22Rv1 (cell line): Measurements from ENCODE around the gene FRMD3.

Experiments
- H3K27ac ChIP-seq: fragments of 450-650 bp; 2 replicates; pipeline ENCODE4 v1.5.1; 2017
- CTCF ChIP-seq: fragments of 450-650 bp; IDR thresholded peaks from 2 replicates; pipeline ENCODE4 v1.5.1; 2017; ENCODE audit warnings: mild to moderate bottlenecking
- ZFX ChIP-seq: fragments of 450-650 bp; IDR thresholded peaks from 2 replicates; pipeline ENCODE4 v1.6.1; 2017; ENCODE audit warnings: antibody characterized with exemption, borderline replicate concordance

The FRMD3 gene

GRCh38 chr9:83299094-83299493 is 239.1 kb downstream of the FRMD3 start:
- H3K27ac ChIP-seq = no peak overlapping the region
- no peak for TF ChIP-seq CTCF

GRCh38 chr9:83296123-83296522 is 242.1 kb downstream of the FRMD3 start:
- TF ChIP-seq CTCF = no peak
- no peak for TF ChIP-seq ZFX
- H3K27ac ChIP-seq = no peak overlapping the region

GRCh38 chr9:83294816-83295215 is 243.4 kb downstream of the FRMD3 start:
- H3K27ac ChIP-seq = no peak overlapping the region
- TF ChIP-seq ZFX (no peak), CTCF (no peak)

DNA sequence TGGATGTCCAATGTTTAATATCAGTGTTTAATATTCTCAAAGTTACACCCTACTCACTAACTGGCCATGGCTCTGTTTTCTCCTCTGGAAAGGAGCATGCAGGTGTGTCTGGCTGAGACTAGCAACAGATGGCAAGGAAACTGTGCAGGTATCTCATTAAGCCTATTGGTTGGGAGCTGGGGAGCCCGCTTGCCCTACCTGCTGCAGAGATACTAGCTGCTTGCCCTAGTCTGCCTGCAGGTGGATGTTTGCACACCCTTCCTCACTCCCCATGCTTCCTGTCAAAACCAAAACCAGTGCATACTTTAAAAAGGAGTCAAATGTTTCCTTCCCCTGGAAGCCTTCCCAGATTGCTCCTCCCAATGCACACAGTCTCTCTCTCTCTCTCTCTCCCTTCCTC is 247.0 kb downstream of the FRMD3 start:
- no peak overlapping the region for H3K27ac ChIP-seq
- TF ChIP-seq CTCF (no peak), ZFX (no peak)

DNA sequence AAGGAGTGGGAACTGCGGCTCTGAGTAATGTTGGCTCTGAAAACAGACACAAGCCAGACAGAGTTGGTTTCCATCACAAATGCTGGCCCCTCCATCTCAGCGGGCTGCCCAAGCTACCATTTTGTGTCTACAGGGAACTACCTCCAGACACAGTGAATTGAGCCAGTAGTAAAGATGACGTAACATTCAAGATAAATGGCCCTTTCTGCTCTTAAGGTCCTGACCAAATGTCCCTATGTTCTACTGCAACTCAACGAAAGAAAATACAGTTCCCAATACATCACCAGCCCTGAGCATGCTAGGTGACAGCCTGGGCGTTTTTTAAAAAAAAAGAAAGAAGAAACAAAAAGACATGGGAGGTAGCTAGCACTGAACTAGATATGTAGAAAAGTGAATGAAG is 247.5 kb downstream of the FRMD3 start:
- TF ChIP-seq CTCF (no peak), ZFX (no peak)
- H3K27ac ChIP-seq = no peak overlapping the region

- no peak for TF ChIP-seq CTCF
- H3K27ac ChIP-seq = no peak overlapping the region
Observed at GRCh38 chr9:83287021-83287420, 251.2 kb downstream of the FRMD3 start.

- TF ChIP-seq CTCF = no peak
- TF ChIP-seq ZFX = no peak
- H3K27ac ChIP-seq = no peak overlapping the region
Observed at GRCh38 chr9:83285445-83286225, 252.6 kb downstream of the FRMD3 start.
